Thoracic aorta (tissue), 2 donors: ENCODE results near the gene PKD1. TPM values are rescaled to one million over a fixed set of nuclear protein-coding genes. Genes with fewer than 3 reads are reported as not detected.
"Not testable (repeated sequence)": the region's sequence is repeated elsewhere in the genome, so short reads cannot be mapped to it uniquely, and the experiment has no call there.

Experiments used
- ATAC-seq: fragments of 150-250 bp; one replicate; pipeline ENCODE4 v1.8.0; 2017; ENCODE audit warnings: low read depth; ENCODE audit not compliant: insufficient number of reproducible peaks, low FRiP score
- DNase-seq: peaks from one replicate; pipeline ENCODE4 v3.0.0-alpha.2; 2020; ENCODE audit warnings: low spot score
- H3K27ac ChIP-seq, 2 donors: fragments of 200-600 bp; sonication (generic); 1 replicate in 1 of 2; 2 replicates in 1 of 2; pipeline ENCODE4 v1.5.1; 2016; ENCODE audit warnings: mild to moderate bottlenecking in 2 of 2, moderate library complexity in 2 of 2
- H3K27me3 ChIP-seq: fragments of 200-600 bp; sonication (generic); replicated peaks from 2 replicates; pipeline ENCODE4 v1.6.0; 2016; ENCODE audit warnings: mild to moderate bottlenecking; ENCODE audit not compliant: insufficient read depth
- H3K36me3 ChIP-seq: fragments of 200-600 bp; sonication (generic); one replicate; pipeline ENCODE4 v1.5.1; 2016
- H3K4me1 ChIP-seq, 2 donors: fragments of 200-600 bp; sonication (generic); 1 replicate in 1 of 2; 2 replicates in 1 of 2; pipeline versions ENCODE4 v1.5.1 to v1.6.0; 2016; ENCODE audit warnings: low read depth in 2 of 2, mild to moderate bottlenecking in 1 of 2; ENCODE audit not compliant: control insufficient read depth in 1 of 2
- H3K4me3 ChIP-seq: fragments of 200-600 bp; sonication (generic); 2 replicates; pipeline ENCODE4 v1.5.1; 2016; ENCODE audit warnings: mild to moderate bottlenecking
- H3K9me3 ChIP-seq: fragments of 200-600 bp; sonication (generic); 2 replicates; pipeline ENCODE4 v1.5.1; 2016
- CTCF ChIP-seq: fragments of 200-600 bp; sonication (generic); IDR thresholded peaks from one replicate; pipeline ENCODE4 v1.5.1; 2019; ENCODE audit warnings: antibody characterized with exemption
- total RNA-seq, 2 donors: library from RNA; depleted of rRNA; stranded (reverse); fragments of >200 nt; gene quantifications; one replicate each; pipeline versions ENCODE4 v1.1.0 to v1.2.3, GENCODE V29; 2016

The PKD1 gene
- total RNA-seq, 2 donors from 2014 or later, result 838 to 1,071 TPM

GRCh38 chr16:2126928-2127556 lies 8.7 kb downstream of the PKD1 start:
- not testable (repeated sequence) for DNase-seq, H3K9me3 ChIP-seq, H3K36me3 ChIP-seq, ATAC-seq, H3K27me3 ChIP-seq
- H3K4me1 ChIP-seq, result peaks cover 34 to 87% of the 10 kb centered on the region in 2 donors
- H3K27ac ChIP-seq, result peak overlapping the region; percentile 95 to 100
- peak overlapping the region; percentile 73 for H3K4me3 ChIP-seq

GRCh38 chr16:2126161-2126743 lies 9.4 kb downstream of the PKD1 start:
- not testable (repeated sequence) for DNase-seq, H3K36me3 ChIP-seq, H3K27me3 ChIP-seq, H3K9me3 ChIP-seq
- Histone ChIP-seq H3K4me3 (peak overlapping the region; percentile 73), H3K27ac (peak overlapping the region; percentile 95 to 100), H3K4me1 (peaks cover 34 to 87% of the 10 kb centered on the region in 2 donors)
- peak; percentile 3 for ATAC-seq

- not testable (repeated sequence) for H3K27me3 ChIP-seq, DNase-seq, ATAC-seq, H3K36me3 ChIP-seq, H3K9me3 ChIP-seq
- H3K4me1 ChIP-seq, result peaks cover 37 to 86% of the 10 kb centered on the region in 2 donors
- H3K4me3 ChIP-seq, result peak overlapping the region; percentile 73
- H3K27ac ChIP-seq, result peak overlapping the region; percentile 95 to 100
These were observed 10.1 kb downstream of the PKD1 start for GRCh38 chr16:2125609-2126008.

- H3K36me3 ChIP-seq, H3K9me3 ChIP-seq, H3K27me3 ChIP-seq: not testable (repeated sequence)
- Histone ChIP-seq H3K4me3 (peak overlapping the region; percentile 73), H3K27ac (peak overlapping the region; percentile 95 to 100), H3K4me1 (peaks cover 35 to 84% of the 10 kb centered on the region in 2 donors)
- DNase-seq (peak; percentile 72), ATAC-seq (peak; percentile 32)
These were observed 10.8 kb downstream of the PKD1 start for GRCh38 chr16:2124694-2125444.

GRCh38 chr16:2124377-2124693 lies 11.4 kb downstream of the PKD1 start:
- not testable (repeated sequence) for DNase-seq, H3K27me3 ChIP-seq, H3K36me3 ChIP-seq, H3K9me3 ChIP-seq, ATAC-seq
- Histone ChIP-seq H3K4me1 (peaks cover 34 to 81% of the 10 kb centered on the region in 2 donors), H3K4me3 (peak overlapping the region; percentile 73), H3K27ac (peak overlapping the region; percentile 95 to 100)

GRCh38 chr16:2123706-2124376 lies 11.9 kb downstream of the PKD1 start:
- H3K9me3 ChIP-seq, DNase-seq, H3K27me3 ChIP-seq, H3K36me3 ChIP-seq, ATAC-seq: not testable (repeated sequence)
- H3K27ac ChIP-seq, result peak overlapping the region; percentile 95 to 100
- H3K4me3 ChIP-seq, result peak overlapping the region; percentile 73
- peaks cover 32 to 81% of the 10 kb centered on the region in 2 donors for H3K4me1 ChIP-seq

GRCh38 chr16:2122934-2123683 lies 12.6 kb downstream of the PKD1 start:
- H3K4me1 ChIP-seq, result peaks cover 26 to 77% of the 10 kb centered on the region in 2 donors
- H3K27me3 ChIP-seq, H3K9me3 ChIP-seq, H3K36me3 ChIP-seq, DNase-seq: not testable (repeated sequence)
- peak; percentile 45 for ATAC-seq
- H3K4me3 ChIP-seq, result peak overlapping the region; percentile 77
- H3K27ac ChIP-seq, result peak overlapping the region; percentile 95 to 100

- Histone ChIP-seq H3K9me3 (no peaks in the 10 kb centered on the region), H3K36me3 (peaks cover under 1% of the 10 kb centered on the region), H3K27ac (peak overlapping the region; percentile 92 to 100), H3K27me3 (no peaks in the 10 kb centered on the region), H3K4me1 (peaks cover 26 to 75% of the 10 kb centered on the region in 2 donors), H3K4me3 (peak overlapping the region; percentile 77)
- DNase-seq (no peak), ATAC-seq (no peak)
- no peak for TF ChIP-seq CTCF
These were observed 13.3 kb downstream of the PKD1 start for GRCh38 chr16:2122429-2122828.
